Activated T-cell treated with anti-CD3 and anti-CD28 coated beads, Interleukin-2, amount 50 U/mL, for 24 hours (primary cell): ENCODE measurements around the gene EFHB.

ENCODE experiments used
- DNase-seq: peaks from one replicate; pipeline ENCODE4 v3.0.0-alpha.2; 2020
- H3K27ac Mint-ChIP-seq: 2 replicates; pipeline ENCODE4 v1.8.0; 2020; ENCODE audit warnings: mild to moderate bottlenecking, mixed read lengths
- H3K27me3 Mint-ChIP-seq: 2 replicates; pipeline ENCODE4 v1.8.0; 2020; ENCODE audit warnings: mixed read lengths
- H3K36me3 Mint-ChIP-seq: 2 replicates; pipeline ENCODE4 v1.8.0; 2020; ENCODE audit warnings: low read depth, mixed read lengths
- H3K4me1 Mint-ChIP-seq: 2 replicates; pipeline ENCODE4 v1.8.0; 2020; ENCODE audit warnings: low read depth, mixed read lengths
- H3K4me3 Mint-ChIP-seq: 2 replicates; pipeline ENCODE4 v1.8.0; 2020; ENCODE audit warnings: mild to moderate bottlenecking, moderate library complexity, mixed read lengths
- H3K9me3 Mint-ChIP-seq: 2 replicates; pipeline ENCODE4 v1.8.0; 2020; ENCODE audit warnings: mixed read lengths

The EFHB gene

DNA sequence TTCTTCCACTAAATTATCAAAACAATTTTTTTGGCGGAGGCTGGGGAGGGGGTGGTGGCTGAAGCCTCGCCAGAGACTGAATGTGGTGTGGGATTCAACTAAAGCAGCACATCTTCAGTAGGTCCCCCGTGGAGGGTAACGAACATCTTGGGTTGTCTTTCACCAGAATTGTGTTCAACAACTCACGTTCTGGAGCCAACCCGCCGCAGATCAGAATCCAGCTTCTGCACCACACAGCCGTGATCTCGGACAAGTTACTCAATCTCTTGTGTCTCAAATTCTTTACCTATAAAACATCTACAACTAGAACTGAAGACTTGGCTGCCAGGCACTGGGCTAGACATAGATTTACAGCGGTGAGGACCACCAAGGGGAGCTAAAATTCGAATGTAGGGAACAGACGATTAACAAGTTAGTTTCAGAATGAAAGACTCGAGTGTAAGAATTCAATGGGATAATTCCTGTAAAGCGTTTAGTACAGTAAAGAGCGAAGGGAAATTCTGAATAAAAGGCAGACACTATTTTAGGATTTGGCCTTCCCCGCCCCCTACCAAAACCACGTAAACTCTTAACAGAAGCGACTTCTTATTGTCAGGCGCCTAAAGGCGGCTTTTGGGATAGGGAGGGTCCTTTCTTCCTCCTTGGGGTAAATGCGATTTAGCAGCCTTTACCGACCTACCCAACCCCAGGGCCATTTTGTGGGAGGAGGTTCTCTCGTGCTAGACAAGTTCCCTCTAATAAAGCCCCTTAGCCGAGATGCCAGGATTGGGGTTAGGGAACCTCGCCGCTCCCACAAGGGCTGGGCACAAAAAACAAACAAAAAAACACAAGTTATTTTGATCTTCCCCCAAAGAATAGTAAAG is 12.2 kb upstream of the EFHB start:
- peak; percentile 37 for DNase-seq
- peaks cover 47% of the 10 kb centered on the region for H3K4me1 Mint-ChIP-seq
- no peaks in the 10 kb centered on the region for H3K9me3 Mint-ChIP-seq
- H3K27ac Mint-ChIP-seq: peak overlapping the region; percentile 99
- H3K36me3 Mint-ChIP-seq: peaks cover 38% of the 10 kb centered on the region
- peak overlapping the region; percentile 99 for H3K4me3 Mint-ChIP-seq
- H3K27me3 Mint-ChIP-seq: no peaks in the 10 kb centered on the region

DNA sequence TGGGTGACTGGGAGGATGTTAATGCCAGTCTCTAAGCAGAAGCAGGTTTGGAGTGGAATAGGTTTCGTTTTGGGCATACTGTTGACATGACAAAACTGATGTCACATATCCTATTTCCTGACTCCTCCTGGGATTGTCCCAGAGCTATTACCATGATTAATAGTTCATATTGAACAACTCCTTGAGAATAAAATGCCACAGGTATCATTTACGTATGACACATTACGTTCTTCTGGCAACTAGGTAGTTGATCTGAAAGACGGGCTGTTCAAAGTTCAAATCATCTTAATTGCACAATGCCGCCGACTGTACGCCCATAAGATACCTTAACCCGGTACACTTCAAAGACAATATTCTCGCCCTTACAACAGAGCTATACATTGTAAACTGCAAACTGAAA is 11.5 kb upstream of the EFHB start:
- no peak for DNase-seq
- H3K9me3 Mint-ChIP-seq: no peaks in the 10 kb centered on the region
- H3K27ac Mint-ChIP-seq: peak overlapping the region; percentile 99
- H3K4me1 Mint-ChIP-seq: peaks cover 41% of the 10 kb centered on the region
- peaks cover 32% of the 10 kb centered on the region for H3K36me3 Mint-ChIP-seq
- peak overlapping the region; percentile 99 for H3K4me3 Mint-ChIP-seq
- no peaks in the 10 kb centered on the region for H3K27me3 Mint-ChIP-seq

DNA sequence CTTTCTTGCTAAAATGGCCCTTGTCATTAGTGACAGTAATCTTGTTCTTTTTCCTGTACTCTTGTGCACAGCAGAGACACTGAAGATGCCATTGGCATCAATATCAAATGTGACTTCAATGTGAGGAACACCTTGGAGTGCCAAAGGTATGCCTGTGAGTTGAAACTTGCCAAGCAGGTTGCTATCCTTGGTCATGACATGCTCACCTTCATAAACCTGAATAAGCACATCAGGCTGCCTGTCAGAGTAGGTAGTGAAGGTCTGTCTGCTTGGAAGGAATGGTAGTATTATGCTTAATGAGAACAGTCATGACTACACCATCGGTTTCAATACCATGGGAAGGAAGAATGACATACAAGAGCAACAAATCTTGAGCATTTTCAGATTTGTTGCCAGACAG is 6.6 kb upstream of the EFHB start:
- no peaks in the 10 kb centered on the region for H3K27me3 Mint-ChIP-seq
- peaks cover 21% of the 10 kb centered on the region for H3K4me1 Mint-ChIP-seq
- DNase-seq: no peak
- H3K27ac Mint-ChIP-seq: no peak overlapping the region
- peaks cover 2% of the 10 kb centered on the region for H3K9me3 Mint-ChIP-seq
- no peaks in the 10 kb centered on the region for H3K36me3 Mint-ChIP-seq
- no peak overlapping the region for H3K4me3 Mint-ChIP-seq

DNA sequence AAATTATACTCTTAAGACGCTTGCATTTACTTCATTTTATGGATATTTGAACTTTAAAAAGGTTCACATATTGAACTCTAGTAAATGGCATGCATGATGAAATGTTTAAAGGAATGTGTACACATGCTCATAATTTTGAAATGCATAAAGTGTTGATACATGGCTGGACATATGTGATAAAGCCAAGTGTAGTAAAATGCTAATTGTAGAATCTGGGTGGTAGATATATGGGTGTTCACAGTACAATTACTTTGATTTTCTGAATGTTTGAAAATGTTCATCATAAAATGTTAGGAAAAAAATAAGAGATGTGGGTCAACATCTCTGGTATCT is 4.2 kb upstream of the EFHB start:
- peaks cover 22% of the 10 kb centered on the region for H3K4me1 Mint-ChIP-seq
- no peak overlapping the region for H3K4me3 Mint-ChIP-seq
- H3K9me3 Mint-ChIP-seq: peaks cover 2% of the 10 kb centered on the region
- H3K27me3 Mint-ChIP-seq: peaks cover 13% of the 10 kb centered on the region
- no peak for DNase-seq
- H3K27ac Mint-ChIP-seq: no peak overlapping the region
- H3K36me3 Mint-ChIP-seq: no peaks in the 10 kb centered on the region

DNA sequence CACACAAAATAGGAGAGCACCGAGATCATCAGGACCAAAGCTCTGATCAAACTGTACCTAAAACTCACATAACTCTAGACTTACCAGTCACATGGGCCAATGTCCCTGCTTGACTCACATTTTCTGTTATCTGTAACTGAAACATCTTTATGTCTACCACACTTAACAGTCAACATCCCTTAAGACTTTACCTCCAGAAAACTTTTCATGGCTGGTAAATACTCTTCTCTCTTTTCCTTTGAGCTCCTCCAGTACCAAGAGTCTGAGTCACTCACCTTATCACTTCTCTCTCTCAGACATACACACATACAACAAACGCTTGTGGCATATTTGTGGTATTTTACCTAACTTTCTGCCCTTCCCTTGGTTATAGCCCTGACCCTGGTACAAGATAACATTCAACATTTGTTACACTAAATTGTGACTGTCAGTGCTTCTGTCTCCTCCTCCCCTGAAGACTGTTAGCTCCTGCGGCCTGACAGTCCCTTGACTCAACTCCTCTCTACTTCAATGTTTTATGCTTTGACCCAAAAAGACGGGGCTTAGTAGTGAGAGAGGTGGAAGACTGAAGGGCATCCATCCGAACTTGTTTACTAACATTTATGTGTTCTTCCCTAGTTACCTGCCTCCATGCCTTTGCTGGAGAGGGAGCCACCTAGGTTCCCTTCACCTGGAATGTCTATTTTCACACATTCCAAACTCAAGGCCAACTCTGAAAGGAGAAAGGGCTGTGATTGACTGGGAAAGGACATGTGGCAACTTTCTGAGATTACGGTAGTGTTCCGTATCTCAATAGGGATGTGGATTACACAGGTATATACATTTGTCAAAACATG is 3.7 kb upstream of the EFHB start:
- H3K36me3 Mint-ChIP-seq: no peaks in the 10 kb centered on the region
- H3K27ac Mint-ChIP-seq: peak overlapping the region; percentile 81
- DNase-seq: no peak
- H3K4me1 Mint-ChIP-seq: peaks cover 27% of the 10 kb centered on the region
- no peak overlapping the region for H3K4me3 Mint-ChIP-seq
- H3K27me3 Mint-ChIP-seq: peaks cover 15% of the 10 kb centered on the region
- H3K9me3 Mint-ChIP-seq: peaks cover 2% of the 10 kb centered on the region

DNA sequence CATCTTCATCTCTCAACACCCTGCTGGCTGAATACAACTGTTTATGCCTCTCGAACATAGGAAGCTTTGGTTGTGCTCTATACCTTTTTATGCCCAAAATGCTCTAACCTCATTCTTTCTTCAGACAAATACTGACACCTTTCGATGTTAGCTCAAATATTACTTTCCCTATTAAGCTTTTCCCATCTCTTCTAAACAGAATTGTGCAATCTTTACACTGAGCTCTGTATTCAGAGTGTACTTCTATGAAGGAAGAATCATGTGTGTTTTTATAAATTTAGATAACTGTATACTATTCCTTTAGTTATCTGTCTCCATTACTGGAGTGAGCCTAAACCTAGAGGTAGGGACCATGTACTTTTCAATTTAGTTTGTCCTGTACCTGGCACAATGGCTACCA is 1.6 kb downstream of the EFHB start:
- peaks cover 38% of the 10 kb centered on the region for H3K4me1 Mint-ChIP-seq
- no peaks in the 10 kb centered on the region for H3K36me3 Mint-ChIP-seq
- peaks cover 15% of the 10 kb centered on the region for H3K27me3 Mint-ChIP-seq
- H3K27ac Mint-ChIP-seq: peak overlapping the region; percentile 91
- H3K9me3 Mint-ChIP-seq: no peaks in the 10 kb centered on the region
- peak overlapping the region; percentile 26 for H3K4me3 Mint-ChIP-seq
- no peak for DNase-seq

DNA sequence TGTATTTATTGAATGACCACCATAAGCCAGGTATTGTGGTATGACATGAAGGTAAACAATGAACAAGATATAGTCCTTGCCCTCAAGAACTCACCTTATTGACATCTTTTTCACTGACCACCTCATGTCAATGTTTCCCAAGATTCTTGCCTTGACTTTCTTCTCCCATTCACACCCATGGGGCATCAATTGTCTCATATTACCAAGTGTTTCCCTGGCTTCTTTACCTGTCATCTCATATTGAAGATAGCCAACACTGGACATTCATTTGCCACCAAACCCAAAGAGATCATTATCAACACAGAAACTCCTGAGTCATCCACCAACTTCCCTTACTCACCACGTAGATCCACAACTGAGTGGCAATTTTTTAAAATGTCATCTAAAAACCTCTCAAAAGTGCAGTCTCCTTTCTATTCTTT is 2.2 kb downstream of the EFHB start:
- H3K4me3 Mint-ChIP-seq: peak overlapping the region; percentile 26
- no peak for DNase-seq
- H3K9me3 Mint-ChIP-seq: no peaks in the 10 kb centered on the region

DNA sequence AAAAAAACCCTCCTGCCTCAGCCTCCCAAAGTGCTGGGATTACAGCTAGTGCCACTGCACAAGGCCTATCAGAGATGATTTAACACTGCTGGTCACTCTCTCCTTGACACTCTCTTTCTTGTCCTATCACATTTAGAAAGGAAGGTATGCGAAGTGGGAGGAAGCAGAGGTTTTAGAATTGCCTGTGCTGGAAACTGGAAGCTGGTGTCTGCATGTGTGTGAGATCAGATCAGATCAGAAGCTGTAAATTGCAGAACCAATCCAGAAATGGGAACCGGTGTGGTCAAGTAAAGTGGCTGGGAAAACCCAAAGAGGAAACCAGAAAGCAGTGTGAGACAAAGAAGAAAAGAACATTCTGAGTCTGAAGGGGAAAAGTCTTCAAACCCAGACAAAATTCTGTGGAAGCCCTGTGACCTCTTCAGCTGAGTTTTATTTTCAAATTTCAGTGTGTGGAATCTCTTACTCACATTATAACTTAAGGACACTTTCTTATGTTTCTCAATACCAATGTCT is 2.8 kb downstream of the EFHB start:
- Mint-ChIP-seq H3K27me3 (peaks cover 15% of the 10 kb centered on the region), H3K4me3 (peak overlapping the region; percentile 23), H3K9me3 (no peaks in the 10 kb centered on the region), H3K27ac (peak overlapping the region; percentile 91), H3K36me3 (no peaks in the 10 kb centered on the region), H3K4me1 (peaks cover 34% of the 10 kb centered on the region)
- DNase-seq: no peak

More for the DNA sequence above, 2.2 kb downstream of the EFHB start:
- no peaks in the 10 kb centered on the region for H3K36me3 Mint-ChIP-seq
- peaks cover 15% of the 10 kb centered on the region for H3K27me3 Mint-ChIP-seq
- peak overlapping the region; percentile 91 for H3K27ac Mint-ChIP-seq
- H3K4me1 Mint-ChIP-seq: peaks cover 34% of the 10 kb centered on the region

DNA sequence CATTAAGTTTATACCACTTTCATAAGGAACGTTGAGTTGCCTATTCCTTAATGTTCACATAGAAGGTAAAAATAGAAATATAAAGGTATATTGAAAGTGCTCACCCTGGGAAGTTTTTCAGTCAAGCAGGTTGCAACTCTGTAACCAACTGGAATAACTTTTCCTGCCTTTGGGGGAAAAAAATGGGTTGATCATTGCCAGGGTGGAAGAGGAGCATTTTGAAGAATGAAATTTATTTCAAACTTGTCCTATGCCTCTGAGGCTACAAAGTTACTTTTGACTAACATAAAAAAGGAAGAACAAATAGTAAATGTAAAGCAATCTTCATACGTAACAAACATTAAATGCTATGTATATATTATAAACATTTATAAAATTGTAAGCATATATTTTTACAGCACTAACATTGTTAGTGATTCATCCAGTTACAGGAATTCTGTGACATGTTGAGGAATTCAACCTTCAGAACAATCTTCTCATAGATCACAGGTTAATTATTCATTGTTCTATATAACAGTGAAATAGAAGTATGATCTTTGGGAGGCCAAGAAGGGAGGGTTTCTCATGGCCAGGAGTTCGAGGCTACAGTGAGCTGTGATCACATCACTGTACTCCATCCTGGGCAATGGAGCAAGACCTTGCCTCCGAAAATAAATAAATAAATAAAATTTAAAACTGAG is 13.5 kb downstream of the EFHB start:
- no peak for DNase-seq
- H3K9me3 Mint-ChIP-seq: no peaks in the 10 kb centered on the region
- no peak overlapping the region for H3K27ac Mint-ChIP-seq
- no peaks in the 10 kb centered on the region for H3K27me3 Mint-ChIP-seq
- H3K36me3 Mint-ChIP-seq: no peaks in the 10 kb centered on the region
- H3K4me1 Mint-ChIP-seq: no peaks in the 10 kb centered on the region
- H3K4me3 Mint-ChIP-seq: no peak overlapping the region

DNA sequence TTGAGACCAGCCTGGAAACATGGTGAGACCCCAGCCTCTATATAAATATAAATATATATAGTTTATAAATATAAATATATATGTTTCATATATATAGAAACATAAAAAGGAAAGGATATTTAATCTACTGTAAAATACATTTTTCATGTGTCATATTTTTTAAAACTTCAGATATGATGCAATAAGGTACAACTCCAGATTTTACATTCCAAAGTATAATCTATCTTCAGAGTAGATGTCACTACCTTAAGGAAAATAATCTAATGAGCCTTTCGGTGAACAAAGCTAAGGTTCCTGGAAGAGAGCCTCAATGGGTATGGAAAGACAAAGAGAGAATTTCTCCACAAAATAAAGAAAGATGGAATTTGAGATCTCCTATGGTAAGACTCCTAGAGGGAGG is 16.9 kb downstream of the EFHB start:
- Mint-ChIP-seq H3K4me3 (no peak overlapping the region), H3K36me3 (no peaks in the 10 kb centered on the region), H3K27ac (no peak overlapping the region)

DNA sequence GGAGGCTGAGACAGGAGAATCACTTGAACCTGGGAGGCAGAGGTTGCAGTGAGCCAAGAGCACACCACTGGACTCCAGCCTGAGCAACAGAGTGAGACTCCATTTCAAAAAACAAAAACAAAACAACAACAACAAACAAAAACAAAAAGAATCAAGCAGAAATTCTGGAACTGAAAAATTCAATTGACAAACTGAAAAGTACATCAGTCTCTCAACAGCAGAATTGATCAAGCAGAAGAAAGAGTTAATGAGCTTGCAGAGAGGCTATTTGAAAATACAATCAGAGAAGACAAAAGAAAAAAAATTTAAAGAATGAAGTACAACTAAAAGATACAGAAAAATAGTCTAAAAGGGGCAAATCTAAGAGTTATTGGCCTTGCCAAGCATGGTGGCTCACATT is 22.6 kb downstream of the EFHB start:
- no peaks in the 10 kb centered on the region for H3K27me3 Mint-ChIP-seq
- H3K27ac Mint-ChIP-seq: no peak overlapping the region
- DNase-seq: no peak
- H3K36me3 Mint-ChIP-seq: no peaks in the 10 kb centered on the region
- H3K9me3 Mint-ChIP-seq: peaks cover 6% of the 10 kb centered on the region
- no peaks in the 10 kb centered on the region for H3K4me1 Mint-ChIP-seq
- no peak overlapping the region for H3K4me3 Mint-ChIP-seq

More for the DNA sequence above, 16.9 kb downstream of the EFHB start:
- Mint-ChIP-seq H3K27me3 (no peaks in the 10 kb centered on the region), H3K4me1 (no peaks in the 10 kb centered on the region), H3K9me3 (no peaks in the 10 kb centered on the region)
- DNase-seq: no peak

DNA sequence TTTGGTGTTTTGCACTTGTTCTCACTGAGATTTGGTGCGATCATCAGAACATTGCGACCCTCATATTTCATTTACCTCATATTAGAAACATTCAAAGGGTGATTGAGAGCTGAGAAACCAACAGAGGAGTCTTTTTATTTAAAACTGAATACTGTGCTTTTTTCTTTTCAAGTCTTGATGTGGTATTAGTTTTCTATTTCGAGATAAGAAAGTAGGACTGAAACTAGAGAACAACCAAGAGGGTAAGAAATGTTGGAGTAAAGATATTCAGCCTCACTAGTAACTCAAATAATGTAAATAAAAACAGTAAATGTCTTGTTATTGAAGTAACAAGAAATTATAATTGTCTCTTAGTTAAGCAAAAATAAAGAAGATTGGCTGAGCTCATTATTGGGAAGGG is 26.5 kb downstream of the EFHB start:
- Mint-ChIP-seq H3K27ac (no peak overlapping the region), H3K27me3 (no peaks in the 10 kb centered on the region), H3K36me3 (no peaks in the 10 kb centered on the region), H3K4me1 (no peaks in the 10 kb centered on the region), H3K4me3 (no peak overlapping the region), H3K9me3 (peaks cover 9% of the 10 kb centered on the region)
- DNase-seq: no peak

DNA sequence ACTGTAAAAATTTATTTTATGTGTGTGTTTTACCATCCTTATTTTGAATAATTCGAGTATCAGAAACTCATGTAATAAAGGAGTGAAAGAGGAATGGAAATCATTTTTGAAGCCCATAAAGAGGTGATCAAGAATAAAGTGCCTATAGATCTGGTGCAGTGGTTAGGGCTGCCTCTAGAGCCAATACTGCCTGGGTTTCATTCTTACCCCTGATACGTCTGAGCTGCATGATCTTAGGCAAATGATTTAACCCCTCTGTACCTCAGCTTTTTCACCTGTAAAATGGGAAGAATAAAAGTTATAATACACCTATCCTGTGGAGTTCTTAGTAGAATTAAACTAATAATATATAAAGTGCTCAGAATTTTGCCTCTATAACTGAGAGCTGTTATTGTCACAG is 30.4 kb downstream of the EFHB start:
- no peak for DNase-seq
- no peak overlapping the region for H3K4me3 Mint-ChIP-seq

DNA sequence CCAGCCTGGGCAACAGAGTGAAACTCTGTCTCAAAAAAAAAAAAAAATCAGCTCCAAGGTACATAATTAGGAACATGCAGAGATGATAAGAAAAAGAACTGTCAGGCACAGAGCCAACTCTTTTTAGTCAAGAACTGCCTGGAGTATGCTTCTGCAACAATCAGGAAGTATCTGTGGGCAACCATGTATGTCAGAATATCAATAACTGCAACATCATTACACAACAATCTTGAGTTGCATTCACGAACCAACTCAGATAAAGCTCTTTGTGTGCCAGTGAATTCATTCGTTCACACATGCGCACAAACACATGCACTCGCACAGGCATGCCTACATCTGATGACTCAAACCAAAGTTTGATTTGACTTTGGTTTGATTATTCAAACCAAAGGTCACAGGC is 32.1 kb downstream of the EFHB start:
- H3K4me3 Mint-ChIP-seq: no peak overlapping the region
- no peak overlapping the region for H3K27ac Mint-ChIP-seq
- H3K36me3 Mint-ChIP-seq: no peaks in the 10 kb centered on the region
- no peaks in the 10 kb centered on the region for H3K4me1 Mint-ChIP-seq
- no peak for DNase-seq
- H3K9me3 Mint-ChIP-seq: peaks cover 3% of the 10 kb centered on the region
- no peaks in the 10 kb centered on the region for H3K27me3 Mint-ChIP-seq

More for the DNA sequence above, 30.4 kb downstream of the EFHB start:
- Mint-ChIP-seq H3K36me3 (no peaks in the 10 kb centered on the region), H3K27ac (no peak overlapping the region), H3K27me3 (no peaks in the 10 kb centered on the region), H3K9me3 (peaks cover 3% of the 10 kb centered on the region), H3K4me1 (no peaks in the 10 kb centered on the region)
